HG02623 (cell line): ENCODE data around the gene BAIAP2.

Source experiments
- ATAC-seq: cut with Tn5 transposase; IDR thresholded peaks from one replicate; pipeline ENCODE4 v1.9.1; 2021; ENCODE audit warnings: moderate library complexity; ENCODE audit not compliant: unreplicated experiment

The BAIAP2 gene, protein sequence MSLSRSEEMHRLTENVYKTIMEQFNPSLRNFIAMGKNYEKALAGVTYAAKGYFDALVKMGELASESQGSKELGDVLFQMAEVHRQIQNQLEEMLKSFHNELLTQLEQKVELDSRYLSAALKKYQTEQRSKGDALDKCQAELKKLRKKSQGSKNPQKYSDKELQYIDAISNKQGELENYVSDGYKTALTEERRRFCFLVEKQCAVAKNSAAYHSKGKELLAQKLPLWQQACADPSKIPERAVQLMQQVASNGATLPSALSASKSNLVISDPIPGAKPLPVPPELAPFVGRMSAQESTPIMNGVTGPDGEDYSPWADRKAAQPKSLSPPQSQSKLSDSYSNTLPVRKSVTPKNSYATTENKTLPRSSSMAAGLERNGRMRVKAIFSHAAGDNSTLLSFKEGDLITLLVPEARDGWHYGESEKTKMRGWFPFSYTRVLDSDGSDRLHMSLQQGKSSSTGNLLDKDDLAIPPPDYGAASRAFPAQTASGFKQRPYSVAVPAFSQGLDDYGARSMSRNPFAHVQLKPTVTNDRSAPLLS

GRCh38 chr17:81034779-81035520 is at the start of gene BAIAP2:
Gene BAIAP2, plus strand, starts transcription at chr17:81035151. Its CDS starts 104 bp downstream, at chr17:81035255.
- peak; percentile 49 for ATAC-seq

- ATAC-seq: no peak
Observed at GRCh38 chr17:80986046-80986445, 48.9 kb upstream of the BAIAP2 start.

DNA sequence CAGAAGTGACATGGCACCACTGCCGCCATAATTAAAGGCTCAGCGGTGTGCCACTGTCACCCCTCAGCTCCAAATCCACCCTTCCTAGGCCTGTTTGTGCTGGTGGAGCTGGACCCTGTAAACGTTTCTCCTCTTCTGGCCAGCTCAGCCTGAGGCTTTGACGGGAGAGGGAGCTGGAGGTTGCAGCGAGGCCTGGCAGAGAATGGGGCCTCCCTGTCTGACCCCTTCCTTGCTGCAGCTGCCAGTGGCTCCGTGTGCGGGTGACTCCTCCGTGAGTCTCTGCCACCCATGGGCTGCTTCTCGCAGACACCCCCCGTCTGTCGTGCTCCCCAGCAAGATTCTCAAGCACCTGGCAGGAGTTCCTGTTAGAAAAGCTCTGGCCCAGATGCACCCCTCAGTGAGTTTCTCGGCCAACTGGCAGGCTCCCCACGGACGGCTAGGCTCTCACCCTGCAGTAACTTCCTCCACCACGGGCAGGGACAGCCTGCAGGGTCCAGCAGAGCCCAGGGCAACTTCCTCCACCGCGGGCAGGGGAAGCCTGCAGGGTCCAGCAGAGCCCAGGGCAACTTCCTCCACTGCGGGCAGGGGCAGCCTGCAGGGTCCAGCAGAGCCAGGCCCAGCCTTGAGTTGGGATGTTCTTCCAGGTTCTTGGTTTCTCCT is 48.0 kb upstream of the BAIAP2 start:
- ATAC-seq: no peak

GRCh38 chr17:80987941-80988461 is 47.0 kb upstream of the BAIAP2 start:
- no peak for ATAC-seq

DNA sequence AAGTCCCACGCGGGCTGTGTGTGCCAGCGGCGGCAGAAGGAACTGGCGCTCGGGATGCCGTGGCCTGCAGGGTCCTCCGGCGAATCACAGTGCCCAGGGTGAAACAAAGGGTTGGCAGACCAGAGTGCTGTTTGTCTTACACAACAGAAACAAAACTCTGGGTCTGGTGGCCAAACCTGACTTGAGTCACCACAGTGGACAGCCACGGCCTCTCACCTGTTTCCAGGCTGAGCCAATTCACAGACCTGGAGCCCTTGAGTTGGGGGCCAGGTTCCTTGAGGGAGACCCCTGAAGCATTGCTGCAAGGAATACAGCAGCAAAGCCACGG is 45.4 kb upstream of the BAIAP2 start:
- ATAC-seq: no peak

GRCh38 chr17:80990921-80991644 is 43.9 kb upstream of the BAIAP2 start:
- ATAC-seq: no peak

GRCh38 chr17:80991645-80992076 is 43.3 kb upstream of the BAIAP2 start, which contains the start of gene CHMP6:
Gene CHMP6, plus strand, starts transcription at chr17:80991841. Its CDS starts 78 bp downstream, at chr17:80991919.
- no peak for ATAC-seq

- no peak for ATAC-seq
Observed at GRCh38 chr17:80992077-80992947, 42.6 kb upstream of the BAIAP2 start.

DNA sequence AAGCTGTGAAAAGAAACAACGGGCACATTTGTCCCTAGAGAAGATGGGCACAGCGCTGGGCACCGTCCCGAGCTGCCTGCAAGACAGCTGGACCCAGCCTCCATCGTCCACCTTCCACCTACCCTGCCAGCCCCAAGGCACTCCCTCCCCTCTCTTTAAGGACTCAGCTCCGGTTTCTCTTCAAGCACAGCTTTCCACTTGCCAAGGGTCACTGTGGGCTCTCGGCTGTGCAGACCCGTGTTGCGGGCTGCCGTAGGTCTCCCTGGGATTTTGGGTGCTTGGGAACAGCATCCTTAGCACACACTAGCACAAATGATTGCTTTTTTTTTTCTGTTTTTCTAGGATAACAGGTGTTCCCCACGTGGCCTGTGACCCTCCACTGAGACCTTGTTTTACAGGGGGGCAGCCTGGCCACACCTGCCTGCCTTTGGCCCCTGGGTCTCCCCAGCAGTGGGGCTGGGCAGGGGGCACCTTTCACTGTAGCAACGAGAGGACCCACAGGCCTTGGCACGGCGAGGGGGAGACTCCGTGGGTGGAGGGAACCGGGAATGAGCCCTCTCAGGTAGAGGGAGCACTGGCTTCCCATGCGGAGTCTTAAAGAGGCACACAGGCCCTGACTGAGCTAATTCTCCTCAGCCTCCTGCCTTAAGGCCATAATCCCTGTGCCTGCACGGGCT is 41.9 kb upstream of the BAIAP2 start:
- no peak for ATAC-seq

- ATAC-seq: no peak
Observed at GRCh38 chr17:80995131-80995530, 39.8 kb upstream of the BAIAP2 start.

GRCh38 chr17:80996422-80997305 is 38.3 kb upstream of the BAIAP2 start:
- ATAC-seq: no peak

DNA sequence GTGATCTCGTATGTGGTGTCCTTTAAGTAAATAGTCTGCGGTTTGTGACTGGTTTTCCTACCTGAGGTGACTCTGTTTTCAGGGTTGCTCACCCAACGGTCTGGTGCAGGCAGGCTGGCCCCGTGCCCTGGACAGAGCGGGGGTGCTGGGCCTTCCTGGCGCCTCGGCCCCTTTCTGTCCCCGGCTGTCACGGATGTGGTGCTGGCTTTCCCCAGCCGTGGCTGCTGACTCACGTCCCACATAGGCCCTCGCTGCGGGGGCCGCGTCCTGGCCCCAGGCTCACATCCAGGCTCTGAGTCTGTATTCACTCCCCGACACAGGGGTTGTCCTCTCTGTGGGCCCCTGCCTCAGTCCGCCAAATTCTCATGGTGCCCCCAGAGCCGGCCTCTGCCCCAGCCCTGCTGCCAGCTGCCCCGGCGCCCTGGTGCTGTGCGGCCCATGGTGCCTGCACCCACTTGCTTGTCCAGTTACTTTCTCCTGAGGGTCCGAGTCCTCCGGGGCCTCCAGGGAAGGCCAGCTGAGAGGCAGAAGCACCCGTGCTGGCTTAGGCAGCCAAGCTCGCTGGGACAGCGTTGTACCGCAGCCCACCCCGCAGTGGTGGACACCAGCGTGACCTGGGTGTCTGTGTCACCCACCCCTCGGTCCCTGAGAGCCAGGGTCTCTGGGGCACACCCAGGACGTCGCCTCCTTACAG is 37.4 kb upstream of the BAIAP2 start:
- no peak for ATAC-seq

- ATAC-seq: no peak
Observed at GRCh38 chr17:80998118-80998747, 36.7 kb upstream of the BAIAP2 start.

DNA sequence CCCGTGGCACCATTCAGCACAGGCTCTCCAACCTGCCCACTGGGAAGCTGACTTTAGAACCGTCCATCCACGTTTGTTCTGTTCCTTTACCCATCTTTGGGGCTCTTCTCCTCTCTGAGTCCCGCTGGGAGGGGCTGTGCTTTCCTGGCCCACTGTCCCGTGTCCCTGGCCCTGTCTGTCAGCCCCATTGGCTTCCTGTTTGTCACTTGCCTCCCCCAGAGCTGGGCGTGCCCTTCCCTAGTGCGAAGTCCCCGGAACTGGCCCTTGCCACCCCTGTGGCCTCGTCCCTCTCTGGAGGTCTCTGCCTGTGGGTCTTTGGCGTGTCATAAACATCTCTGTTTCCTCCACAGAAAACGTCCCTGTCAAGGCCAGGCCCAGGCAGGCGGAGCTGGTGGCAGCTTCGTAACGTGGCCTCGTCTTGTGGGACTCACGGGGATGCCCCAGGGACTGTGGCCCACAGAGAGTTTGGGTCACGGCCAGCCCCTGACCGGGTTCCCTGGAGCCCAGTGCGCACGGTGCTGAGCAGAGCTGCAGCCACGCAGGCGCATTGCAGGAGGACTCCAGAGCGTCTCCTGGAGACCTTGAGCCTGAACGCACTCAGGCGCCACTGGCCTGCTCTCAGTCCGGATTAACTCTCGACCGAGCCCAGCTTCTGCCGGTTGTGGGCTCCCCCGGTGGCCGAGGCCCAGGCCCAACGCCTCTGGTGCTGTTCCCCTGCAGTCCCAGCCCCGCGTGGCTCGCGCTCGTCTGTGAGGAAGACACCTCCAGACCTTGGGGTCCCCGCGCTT is 36.0 kb upstream of the BAIAP2 start:
- ATAC-seq: no peak

DNA sequence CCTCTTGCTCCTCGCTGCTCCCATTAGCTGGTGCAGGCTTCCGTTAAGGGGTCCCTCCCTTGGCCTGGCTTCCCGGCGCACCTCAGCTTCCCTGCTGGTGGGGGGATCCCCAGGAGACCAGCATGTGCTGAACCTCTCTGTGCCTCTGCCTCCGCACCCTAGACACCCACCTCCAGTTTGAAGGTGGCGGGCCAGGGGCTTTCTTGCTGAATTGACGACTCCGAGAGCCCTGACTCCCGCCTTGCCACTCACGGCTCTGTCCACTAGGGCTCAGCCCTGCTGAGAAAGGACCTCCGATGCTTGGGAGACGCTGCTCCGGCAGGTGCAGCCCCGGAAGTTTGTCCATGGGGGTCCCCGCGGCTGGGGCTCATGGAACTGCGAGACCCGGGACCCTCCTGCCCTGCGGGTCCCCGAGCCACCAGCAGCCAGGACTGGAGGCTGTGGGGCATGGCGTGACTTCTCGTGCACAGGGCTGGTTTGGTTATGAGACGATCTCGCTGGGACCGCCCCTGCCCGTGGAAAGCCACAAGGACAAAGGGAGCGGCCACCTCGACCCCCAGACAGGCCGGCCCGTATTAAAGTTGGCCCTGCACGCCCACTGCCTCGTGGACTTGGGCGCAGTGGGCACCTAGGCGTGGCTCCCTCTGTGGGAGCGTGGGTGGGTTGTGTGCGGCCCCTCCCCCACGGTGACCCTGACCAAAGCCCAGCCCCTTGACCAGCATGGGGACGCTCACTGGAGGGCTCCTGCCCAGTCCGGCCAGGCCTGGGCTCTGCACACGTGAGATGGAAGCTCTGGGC is 35.2 kb upstream of the BAIAP2 start:
- ATAC-seq: no peak

GRCh38 chr17:81000334-81000630 is 34.7 kb upstream of the BAIAP2 start:
- no peak for ATAC-seq
